Gastroesophageal sphincter (tissue), 4 donors: Measurements from ENCODE around the gene BET1L. TPM values are rescaled to one million over a fixed set of nuclear protein-coding genes. Genes with fewer than 3 reads are reported as not detected.

Source experiments
- ATAC-seq: fragments of 150-250 bp; one replicate; pipeline ENCODE4 v1.9.1; 2016; ENCODE audit warnings: mild to moderate bottlenecking, moderate library complexity
- H3K27ac ChIP-seq, 4 donors: fragments of 200-600 bp; sonication (generic) in 3 of 4; 1 replicate in 3 of 4; 2 replicates in 1 of 4; pipeline ENCODE4 v1.5.1; 2016 to 2019
- H3K27me3 ChIP-seq: fragments of 200-600 bp; sonication (generic); one replicate; pipeline ENCODE4 v1.5.1; 2019
- H3K36me3 ChIP-seq, 2 donors: fragments of 200-600 bp; sonication (generic); one replicate each; pipeline ENCODE4 v1.5.1; 2019; ENCODE audit warnings: control low read depth in 1 of 2
- H3K4me1 ChIP-seq, 3 donors: fragments of 200-600 bp; sonication (generic); 1 replicate in 2 of 3; 2 replicates in 1 of 3; pipeline ENCODE4 v1.5.1; 2016 to 2019; ENCODE audit warnings: control low read depth in 2 of 3
- H3K4me3 ChIP-seq, 2 donors: fragments of 200-600 bp; sonication (generic); one replicate each; pipeline ENCODE4 v1.5.1; 2019; ENCODE audit warnings: mild to moderate bottlenecking in 1 of 2, moderate library complexity in 1 of 2
- H3K9me3 ChIP-seq, 3 donors: fragments of 200-600 bp; sonication (generic); one replicate each; pipeline ENCODE4 v1.5.1; 2017 to 2019; ENCODE audit warnings: control low read depth in 2 of 3
- CTCF ChIP-seq, 4 experiments: fragments of 200-600 bp in 2 of 4; fragments of 450-650 bp in 2 of 4; sonication (generic) in 1 of 4; IDR thresholded peaks; one replicate each; pipeline ENCODE4 v1.5.1; 2017 to 2019; ENCODE audit warnings: antibody characterized with exemption in 4 of 4, mild to moderate bottlenecking in 2 of 4, moderate library complexity in 2 of 4
- EP300 ChIP-seq: sonication (generic); formaldehyde crosslinking; IDR thresholded peaks from one replicate; pipeline ENCODE4 v1.6.1; 2017; ENCODE audit warnings: antibody characterized with exemption, mild to moderate bottlenecking
- POLR2A ChIP-seq, 2 donors: fragments of 450-650 bp; IDR thresholded peaks; one replicate each; pipeline ENCODE4 v1.6.1; 2017; ENCODE audit warnings: antibody characterized with exemption in 2 of 2, mild to moderate bottlenecking in 2 of 2, moderate library complexity in 1 of 2
- POLR2AphosphoS5 ChIP-seq: sonication (generic); formaldehyde crosslinking; IDR thresholded peaks from one replicate; pipeline ENCODE4 v1.6.1; 2017; ENCODE audit warnings: antibody characterized with exemption
- WGBS, 2 donors: methylation state at CpG; one replicate each; pipeline ENCODE4 v1.1.5; 2018; ENCODE audit warnings: low coverage in 1 of 2; 5-methylcytosine and 5-hydroxymethylcytosine counted together
- total RNA-seq, 4 donors: library from RNA; depleted of rRNA; stranded (reverse); fragments of >200 nt; gene quantifications; one replicate each; pipeline ENCODE4 v1.1.0, GENCODE V29; 2016

Gene BET1L
- total RNA-seq, 4 donors from 2014 or later, result 25.3 to 39.4 (median 27.6) TPM

GRCh38 chr11:232783-233565 lies 25.8 kb upstream of the BET1L start:
- no peak overlapping the region for H3K4me3 ChIP-seq
- peaks cover 0 to 25% (median 9%) of the 10 kb centered on the region in 3 donors for H3K4me1 ChIP-seq
- H3K9me3 ChIP-seq, result no peaks in the 10 kb centered on the region
- TF ChIP-seq POLR2AphosphoS5 (no peak), POLR2A (IDR thresholded peaks at IDR 0.05) (no peak), CTCF (IDR thresholded peaks at IDR 0.05) (no peak), EP300 (no peak)
- H3K27ac ChIP-seq, result no peak overlapping the region
- peaks cover 0 to 40% of the 10 kb centered on the region in 2 donors for H3K36me3 ChIP-seq
- ATAC-seq, result no peak
- no peaks in the 10 kb centered on the region for H3K27me3 ChIP-seq
- 86 to 87% methylated on average over 14 to 16 of the region's 20 CpGs for WGBS, 2 donors

GRCh38 chr11:230431-230830 lies 23.2 kb upstream of the BET1L start:
- ATAC-seq, result no peak
- H3K4me3 ChIP-seq, result no peak overlapping the region
- 84 to 91% methylated on average over 8 to 10 of the region's 10 CpGs for WGBS, 2 donors
- H3K9me3 ChIP-seq, result no peaks in the 10 kb centered on the region
- TF ChIP-seq POLR2A (IDR thresholded peaks at IDR 0.05) (no peak), POLR2AphosphoS5 (no peak), CTCF (IDR thresholded peaks at IDR 0.05) (no peak), EP300 (no peak)
- no peaks in the 10 kb centered on the region for H3K27me3 ChIP-seq
- peaks cover 0 to 18% (median 3%) of the 10 kb centered on the region in 3 donors for H3K4me1 ChIP-seq
- no peak overlapping the region for H3K27ac ChIP-seq
- peaks cover 0 to 40% of the 10 kb centered on the region in 2 donors for H3K36me3 ChIP-seq

DNA sequence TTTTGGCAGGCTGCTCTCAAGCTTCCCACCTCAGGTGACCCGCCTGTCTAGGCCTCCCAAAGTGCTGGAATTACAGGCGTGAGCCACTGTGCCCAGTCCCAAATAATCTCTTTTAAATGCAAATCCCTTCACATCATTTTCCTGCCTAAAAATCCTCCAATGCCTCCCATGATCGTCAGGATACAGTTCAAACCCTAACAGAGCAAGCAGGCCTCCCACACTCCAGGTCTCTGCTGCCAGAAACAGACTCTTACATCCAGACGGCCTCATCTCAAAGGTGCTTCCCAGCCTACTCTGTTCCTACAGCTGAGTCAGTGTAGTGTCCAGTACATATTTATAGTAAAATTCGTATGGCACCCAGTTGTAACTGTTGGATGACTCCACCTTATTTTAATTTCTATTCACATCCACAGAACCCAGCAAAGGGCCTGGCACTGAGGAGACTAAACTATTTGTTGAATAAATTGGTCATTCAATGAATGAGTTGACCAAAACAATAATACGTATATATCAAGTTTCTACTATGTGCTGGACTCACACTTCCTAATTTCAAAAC lies 20.7 kb upstream of the BET1L start:
- peaks cover 0 to 25% (median 0%) of the 10 kb centered on the region in 3 donors for H3K4me1 ChIP-seq
- TF ChIP-seq CTCF (IDR thresholded peaks at IDR 0.05) (no peak), EP300 (no peak), POLR2AphosphoS5 (no peak), POLR2A (IDR thresholded peaks at IDR 0.05) (no peak)
- H3K27me3 ChIP-seq, result no peaks in the 10 kb centered on the region
- no peak overlapping the region for H3K27ac ChIP-seq
- WGBS, 2 donors, result 56 to 76% methylated on average over 4 to 6 of the region's 6 CpGs
- no peaks in the 10 kb centered on the region for H3K9me3 ChIP-seq
- H3K4me3 ChIP-seq, result no peak overlapping the region
- no peak for ATAC-seq
- peaks cover 0 to 48% of the 10 kb centered on the region in 2 donors for H3K36me3 ChIP-seq

DNA sequence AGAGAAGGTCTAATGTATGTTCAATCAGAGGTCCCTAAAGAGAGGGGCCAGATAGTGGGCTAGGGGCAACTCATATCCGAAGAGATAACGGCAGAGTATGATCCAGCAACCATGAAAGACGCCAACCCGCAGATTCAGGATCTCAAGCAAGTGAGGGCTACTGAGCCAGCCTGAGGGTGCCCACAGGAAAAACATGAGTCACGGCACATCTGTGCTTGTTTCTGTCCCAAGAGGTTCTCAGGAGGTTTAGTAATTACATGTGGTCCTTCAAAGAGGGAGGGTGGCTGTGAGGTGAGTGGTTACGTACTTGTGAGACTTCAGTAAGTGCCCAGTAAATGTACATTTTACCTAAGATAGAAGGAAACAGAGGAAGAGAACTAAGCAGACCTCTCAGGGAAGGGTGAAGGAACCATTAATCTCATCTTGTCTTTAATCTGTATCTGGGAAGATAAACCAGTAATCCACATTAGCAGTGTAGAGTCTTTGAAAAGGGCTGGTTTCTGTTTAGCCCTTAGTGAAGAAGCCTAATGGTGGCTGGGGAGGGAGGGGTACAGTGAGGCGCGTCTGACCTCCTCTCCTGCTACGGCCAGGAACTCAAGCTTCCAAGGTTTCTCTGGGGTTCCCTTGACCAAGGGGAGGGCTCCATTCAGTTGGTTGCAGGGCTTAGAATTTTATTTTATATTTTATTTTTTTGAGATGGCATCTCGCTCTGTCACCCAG lies 18.7 kb upstream of the BET1L start:
- no peak for TF ChIP-seq POLR2AphosphoS5
- Histone ChIP-seq H3K27ac (no peak overlapping the region), H3K36me3 (peaks cover 0 to 47% of the 10 kb centered on the region in 2 donors), H3K4me3 (no peak overlapping the region), H3K9me3 (no peaks in the 10 kb centered on the region), H3K4me1 (peaks cover 0 to 39% (median 0%) of the 10 kb centered on the region in 3 donors), H3K27me3 (no peaks in the 10 kb centered on the region)
- 83 to 94% methylated on average over 7 to 10 of the region's 10 CpGs for WGBS, 2 donors
- ATAC-seq, result no peak

DNA sequence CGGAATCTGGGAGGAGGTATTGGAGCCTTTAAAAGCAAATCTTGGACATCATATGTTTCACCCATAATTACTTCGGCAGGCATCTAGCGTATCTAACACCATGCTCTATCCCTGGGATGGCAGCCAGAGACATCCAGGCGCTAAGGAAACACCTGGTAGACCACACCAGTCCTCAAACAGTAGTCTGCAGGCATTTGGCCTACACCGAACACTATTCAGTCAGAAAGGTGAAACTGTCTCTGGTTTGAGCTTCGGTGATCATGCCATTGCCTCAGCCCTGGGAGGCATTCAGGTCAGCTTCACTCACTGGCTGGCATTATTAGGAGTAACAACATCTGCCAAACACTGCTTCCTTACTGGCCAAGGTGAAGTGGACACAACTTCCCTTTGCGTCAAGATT lies 17.2 kb upstream of the BET1L start:
- no peak for ATAC-seq
- Histone ChIP-seq H3K36me3 (peaks cover 0 to 33% of the 10 kb centered on the region in 2 donors), H3K4me1 (peaks cover 0 to 39% (median 0%) of the 10 kb centered on the region in 3 donors), H3K9me3 (no peaks in the 10 kb centered on the region), H3K4me3 (no peak overlapping the region), H3K27me3 (no peaks in the 10 kb centered on the region), H3K27ac (peak overlapping the region in 2 of 4 donors; percentile 57 to 90)
- 71 to 87% methylated on average over 1 to 7 of the region's 7 CpGs for WGBS, 2 donors
- no peak for TF ChIP-seq EP300
- TF ChIP-seq CTCF (IDR thresholded peaks at IDR 0.05), result no peak
- no peak for TF ChIP-seq POLR2A (IDR thresholded peaks at IDR 0.05)
- TF ChIP-seq POLR2AphosphoS5, result no peak
